ENCODE data around the gene SDCBP2.

Gene SDCBP2

GRCh38 chr20:1338801-1339200 lies 9.9 kb upstream of the SDCBP2 start:
- Mint-ChIP-seq H3K27me3 (ENCODE audit: low read depth) (no peaks in the 10 kb centered on the region), H3K4me1 (no peaks in the 10 kb centered on the region), H3K9me3 (no peaks in the 10 kb centered on the region), H3K36me3 (ENCODE audit: low read depth) (peaks cover 3% of the 10 kb centered on the region), H3K4me3 (no peak overlapping the region), H3K27ac (no peak overlapping the region)
- no peak for TF ChIP-seq CTCF (IDR thresholded peaks at IDR 0.05; ENCODE audit: unreplicated experiment in 3 of 3)

GRCh38 chr20:1338096-1338495 lies 9.2 kb upstream of the SDCBP2 start:
- no peak overlapping the region for H3K27ac Mint-ChIP-seq
- TF ChIP-seq CTCF (IDR thresholded peaks at IDR 0.05; ENCODE audit: unreplicated experiment in 3 of 3): no peak
- H3K9me3 Mint-ChIP-seq: no peaks in the 10 kb centered on the region
- H3K27me3 Mint-ChIP-seq (ENCODE audit: low read depth): no peaks in the 10 kb centered on the region
- no peak overlapping the region for H3K4me3 Mint-ChIP-seq
- no peaks in the 10 kb centered on the region for H3K4me1 Mint-ChIP-seq
- peaks cover 10% of the 10 kb centered on the region for H3K36me3 Mint-ChIP-seq (ENCODE audit: low read depth)

GRCh38 chr20:1337441-1337840 lies 8.5 kb upstream of the SDCBP2 start:
- H3K36me3 Mint-ChIP-seq (ENCODE audit: low read depth): peaks cover 14% of the 10 kb centered on the region
- no peak overlapping the region for H3K27ac Mint-ChIP-seq
- no peak for TF ChIP-seq CTCF (IDR thresholded peaks at IDR 0.05; ENCODE audit: unreplicated experiment in 3 of 3)
- no peaks in the 10 kb centered on the region for H3K4me1 Mint-ChIP-seq
- no peaks in the 10 kb centered on the region for H3K9me3 Mint-ChIP-seq
- H3K4me3 Mint-ChIP-seq: no peak overlapping the region
- no peaks in the 10 kb centered on the region for H3K27me3 Mint-ChIP-seq (ENCODE audit: low read depth)

GRCh38 chr20:1336699-1337367 lies 7.9 kb upstream of the SDCBP2 start:
- Mint-ChIP-seq H3K4me3 (no peak overlapping the region), H3K36me3 (ENCODE audit: low read depth) (peaks cover 18% of the 10 kb centered on the region), H3K9me3 (no peaks in the 10 kb centered on the region), H3K27me3 (ENCODE audit: low read depth) (no peaks in the 10 kb centered on the region), H3K4me1 (no peaks in the 10 kb centered on the region), H3K27ac (no peak overlapping the region)
- TF ChIP-seq CTCF (IDR thresholded peaks at IDR 0.05; ENCODE audit: unreplicated experiment in 3 of 3): no peak

GRCh38 chr20:1335961-1336698 lies 7.2 kb upstream of the SDCBP2 start:
- peaks cover 18% of the 10 kb centered on the region for H3K36me3 Mint-ChIP-seq (ENCODE audit: low read depth)
- no peaks in the 10 kb centered on the region for H3K9me3 Mint-ChIP-seq
- no peaks in the 10 kb centered on the region for H3K27me3 Mint-ChIP-seq (ENCODE audit: low read depth)
- H3K27ac Mint-ChIP-seq: peak overlapping the region in 1 of 3 experiments; percentile 9
- H3K4me3 Mint-ChIP-seq: no peak overlapping the region
- no peak for TF ChIP-seq CTCF (IDR thresholded peaks at IDR 0.05; ENCODE audit: unreplicated experiment in 3 of 3)
- H3K4me1 Mint-ChIP-seq: no peaks in the 10 kb centered on the region

- Mint-ChIP-seq H3K4me1 (no peaks in the 10 kb centered on the region), H3K9me3 (no peaks in the 10 kb centered on the region), H3K36me3 (ENCODE audit: low read depth) (peaks cover 18% of the 10 kb centered on the region), H3K27ac (no peak overlapping the region), H3K4me3 (no peak overlapping the region), H3K27me3 (ENCODE audit: low read depth) (no peaks in the 10 kb centered on the region)
- no peak for TF ChIP-seq CTCF (IDR thresholded peaks at IDR 0.05; ENCODE audit: unreplicated experiment in 3 of 3)
These were observed 5.8 kb upstream of the SDCBP2 start for GRCh38 chr20:1334761-1335160.
